ENCODE results near the gene MYZAP.

MYZAP gene

GRCh38 chr15:57566834-57567233 lies 24.9 kb upstream of the MYZAP start:
- Histone ChIP-seq H3K27me3 (ENCODE audit: control insufficient read depth, insufficient read depth, low read length) (no peaks in the 10 kb centered on the region), H3K9me3 (ENCODE audit: control insufficient read depth, low read length) (no peaks in the 10 kb centered on the region), H3K36me3 (ENCODE audit: control insufficient read depth, insufficient read depth, low read length) (no peaks in the 10 kb centered on the region), H3K9ac (ENCODE audit: low read length) (no peak overlapping the region), H3K4me3 (ENCODE audit: low read length) (no peak overlapping the region), H3K4me1 (ENCODE audit: control insufficient read depth, insufficient read depth, low read length) (peaks cover 37% of the 10 kb centered on the region)

GRCh38 chr15:57567891-57568290 lies 23.8 kb upstream of the MYZAP start:
- Histone ChIP-seq H3K9ac (ENCODE audit: low read length) (no peak overlapping the region), H3K9me3 (ENCODE audit: control insufficient read depth, low read length) (no peaks in the 10 kb centered on the region), H3K4me3 (ENCODE audit: low read length) (no peak overlapping the region), H3K4me1 (ENCODE audit: control insufficient read depth, insufficient read depth, low read length) (peaks cover 27% of the 10 kb centered on the region), H3K27me3 (ENCODE audit: control insufficient read depth, insufficient read depth, low read length) (no peaks in the 10 kb centered on the region), H3K36me3 (ENCODE audit: control insufficient read depth, insufficient read depth, low read length) (no peaks in the 10 kb centered on the region)

GRCh38 chr15:57568299-57568698 lies 23.4 kb upstream of the MYZAP start:
- Histone ChIP-seq H3K9me3 (ENCODE audit: control insufficient read depth, low read length) (no peaks in the 10 kb centered on the region), H3K9ac (ENCODE audit: low read length) (no peak overlapping the region), H3K4me3 (ENCODE audit: low read length) (no peak overlapping the region), H3K27me3 (ENCODE audit: control insufficient read depth, insufficient read depth, low read length) (no peaks in the 10 kb centered on the region), H3K36me3 (ENCODE audit: control insufficient read depth, insufficient read depth, low read length) (no peaks in the 10 kb centered on the region), H3K4me1 (ENCODE audit: control insufficient read depth, insufficient read depth, low read length) (peaks cover 23% of the 10 kb centered on the region)

- Histone ChIP-seq H3K9ac (ENCODE audit: low read length) (no peak overlapping the region), H3K36me3 (ENCODE audit: control insufficient read depth, insufficient read depth, low read length) (no peaks in the 10 kb centered on the region), H3K4me3 (ENCODE audit: low read length) (no peak overlapping the region), H3K9me3 (ENCODE audit: control insufficient read depth, low read length) (no peaks in the 10 kb centered on the region), H3K27me3 (ENCODE audit: control insufficient read depth, insufficient read depth, low read length) (no peaks in the 10 kb centered on the region), H3K4me1 (ENCODE audit: control insufficient read depth, insufficient read depth, low read length) (peaks cover 13% of the 10 kb centered on the region)
Observed at GRCh38 chr15:57570340-57570739, 21.4 kb upstream of the MYZAP start.

- Histone ChIP-seq H3K4me1 (ENCODE audit: control insufficient read depth, insufficient read depth, low read length) (peaks cover 7% of the 10 kb centered on the region), H3K9ac (ENCODE audit: low read length) (no peak overlapping the region), H3K4me3 (ENCODE audit: low read length) (no peak overlapping the region), H3K27me3 (ENCODE audit: control insufficient read depth, insufficient read depth, low read length) (no peaks in the 10 kb centered on the region), H3K9me3 (ENCODE audit: control insufficient read depth, low read length) (no peaks in the 10 kb centered on the region), H3K36me3 (ENCODE audit: control insufficient read depth, insufficient read depth, low read length) (no peaks in the 10 kb centered on the region)
Observed at GRCh38 chr15:57570994-57571393, 20.7 kb upstream of the MYZAP start.

GRCh38 chr15:57571725-57572124 lies 20.0 kb upstream of the MYZAP start:
- no peaks in the 10 kb centered on the region for H3K9me3 ChIP-seq (ENCODE audit: control insufficient read depth, low read length)
- H3K4me3 ChIP-seq (ENCODE audit: low read length), result no peak overlapping the region
- H3K9ac ChIP-seq (ENCODE audit: low read length), result no peak overlapping the region

GRCh38 chr15:57572468-57572867 lies 19.2 kb upstream of the MYZAP start:
- Histone ChIP-seq H3K9me3 (ENCODE audit: control insufficient read depth, low read length) (no peaks in the 10 kb centered on the region), H3K36me3 (ENCODE audit: control insufficient read depth, insufficient read depth, low read length) (no peaks in the 10 kb centered on the region), H3K4me3 (ENCODE audit: low read length) (no peak overlapping the region), H3K4me1 (ENCODE audit: control insufficient read depth, insufficient read depth, low read length) (no peaks in the 10 kb centered on the region), H3K9ac (ENCODE audit: low read length) (no peak overlapping the region), H3K27me3 (ENCODE audit: control insufficient read depth, insufficient read depth, low read length) (no peaks in the 10 kb centered on the region)

More at GRCh38 chr15:57571725-57572124, 20.0 kb upstream of the MYZAP start:
- Histone ChIP-seq H3K27me3 (ENCODE audit: control insufficient read depth, insufficient read depth, low read length) (no peaks in the 10 kb centered on the region), H3K36me3 (ENCODE audit: control insufficient read depth, insufficient read depth, low read length) (no peaks in the 10 kb centered on the region), H3K4me1 (ENCODE audit: control insufficient read depth, insufficient read depth, low read length) (peaks cover 6% of the 10 kb centered on the region)

GRCh38 chr15:57573151-57573550 lies 18.6 kb upstream of the MYZAP start:
- Histone ChIP-seq H3K4me3 (ENCODE audit: low read length) (no peak overlapping the region), H3K9ac (ENCODE audit: low read length) (no peak overlapping the region), H3K4me1 (ENCODE audit: control insufficient read depth, insufficient read depth, low read length) (no peaks in the 10 kb centered on the region), H3K36me3 (ENCODE audit: control insufficient read depth, insufficient read depth, low read length) (no peaks in the 10 kb centered on the region), H3K9me3 (ENCODE audit: control insufficient read depth, low read length) (no peaks in the 10 kb centered on the region), H3K27me3 (ENCODE audit: control insufficient read depth, insufficient read depth, low read length) (no peaks in the 10 kb centered on the region)

- no peaks in the 10 kb centered on the region for H3K9me3 ChIP-seq (ENCODE audit: control insufficient read depth, low read length)
- no peak overlapping the region for H3K9ac ChIP-seq (ENCODE audit: low read length)
Observed at GRCh38 chr15:57575363-57575762, 16.3 kb upstream of the MYZAP start.

GRCh38 chr15:57578288-57578900 lies 13.3 kb upstream of the MYZAP start:
- Histone ChIP-seq H3K27me3 (ENCODE audit: control insufficient read depth, insufficient read depth, low read length) (no peaks in the 10 kb centered on the region), H3K9me3 (ENCODE audit: control insufficient read depth, low read length) (no peaks in the 10 kb centered on the region), H3K9ac (ENCODE audit: low read length) (no peak overlapping the region), H3K36me3 (ENCODE audit: control insufficient read depth, insufficient read depth, low read length) (no peaks in the 10 kb centered on the region), H3K4me1 (ENCODE audit: control insufficient read depth, insufficient read depth, low read length) (peaks cover 37% of the 10 kb centered on the region), H3K4me3 (ENCODE audit: low read length) (no peak overlapping the region)

More at GRCh38 chr15:57575363-57575762, 16.3 kb upstream of the MYZAP start:
- Histone ChIP-seq H3K27me3 (ENCODE audit: control insufficient read depth, insufficient read depth, low read length) (no peaks in the 10 kb centered on the region), H3K36me3 (ENCODE audit: control insufficient read depth, insufficient read depth, low read length) (no peaks in the 10 kb centered on the region), H3K4me1 (ENCODE audit: control insufficient read depth, insufficient read depth, low read length) (peaks cover 18% of the 10 kb centered on the region), H3K4me3 (ENCODE audit: low read length) (no peak overlapping the region)

GRCh38 chr15:57580428-57580827 lies 11.3 kb upstream of the MYZAP start:
- no peaks in the 10 kb centered on the region for H3K36me3 ChIP-seq (ENCODE audit: control insufficient read depth, insufficient read depth, low read length)
- H3K4me3 ChIP-seq (ENCODE audit: low read length), result no peak overlapping the region
- H3K4me1 ChIP-seq (ENCODE audit: control insufficient read depth, insufficient read depth, low read length), result peaks cover 37% of the 10 kb centered on the region
- H3K9me3 ChIP-seq (ENCODE audit: control insufficient read depth, low read length), result no peaks in the 10 kb centered on the region
- H3K27me3 ChIP-seq (ENCODE audit: control insufficient read depth, insufficient read depth, low read length), result no peaks in the 10 kb centered on the region
- no peak overlapping the region for H3K9ac ChIP-seq (ENCODE audit: low read length)

GRCh38 chr15:57580866-57581265 lies 10.8 kb upstream of the MYZAP start:
- no peak overlapping the region for H3K4me3 ChIP-seq (ENCODE audit: low read length)
- peaks cover 37% of the 10 kb centered on the region for H3K4me1 ChIP-seq (ENCODE audit: control insufficient read depth, insufficient read depth, low read length)
- no peak overlapping the region for H3K9ac ChIP-seq (ENCODE audit: low read length)
- no peaks in the 10 kb centered on the region for H3K36me3 ChIP-seq (ENCODE audit: control insufficient read depth, insufficient read depth, low read length)
- no peaks in the 10 kb centered on the region for H3K9me3 ChIP-seq (ENCODE audit: control insufficient read depth, low read length)
- no peaks in the 10 kb centered on the region for H3K27me3 ChIP-seq (ENCODE audit: control insufficient read depth, insufficient read depth, low read length)

GRCh38 chr15:57582090-57582489 lies 9.6 kb upstream of the MYZAP start:
- no peaks in the 10 kb centered on the region for H3K9me3 ChIP-seq (ENCODE audit: control insufficient read depth, low read length)
- no peak overlapping the region for H3K9ac ChIP-seq (ENCODE audit: low read length)
- no peak overlapping the region for H3K4me3 ChIP-seq (ENCODE audit: low read length)
- H3K4me1 ChIP-seq (ENCODE audit: control insufficient read depth, insufficient read depth, low read length), result peaks cover 46% of the 10 kb centered on the region
- no peaks in the 10 kb centered on the region for H3K36me3 ChIP-seq (ENCODE audit: control insufficient read depth, insufficient read depth, low read length)
- H3K27me3 ChIP-seq (ENCODE audit: control insufficient read depth, insufficient read depth, low read length), result no peaks in the 10 kb centered on the region

All from mucosa of stomach (tissue), 1 donor.